TTC549 (cell line): ENCODE results near the gene TTF2.
"Not testable (repeated sequence)": the region's sequence is repeated elsewhere in the genome, so short reads cannot be mapped to it uniquely, and the experiment has no call there.

ENCODE experiments used
- FAIRE-seq: peaks from 2 replicates; lab custom pipeline; 2012; peaks lifted over from hg19 to GRCh38; lab: Jason Lieb, UNC

TTF2 gene

DNA sequence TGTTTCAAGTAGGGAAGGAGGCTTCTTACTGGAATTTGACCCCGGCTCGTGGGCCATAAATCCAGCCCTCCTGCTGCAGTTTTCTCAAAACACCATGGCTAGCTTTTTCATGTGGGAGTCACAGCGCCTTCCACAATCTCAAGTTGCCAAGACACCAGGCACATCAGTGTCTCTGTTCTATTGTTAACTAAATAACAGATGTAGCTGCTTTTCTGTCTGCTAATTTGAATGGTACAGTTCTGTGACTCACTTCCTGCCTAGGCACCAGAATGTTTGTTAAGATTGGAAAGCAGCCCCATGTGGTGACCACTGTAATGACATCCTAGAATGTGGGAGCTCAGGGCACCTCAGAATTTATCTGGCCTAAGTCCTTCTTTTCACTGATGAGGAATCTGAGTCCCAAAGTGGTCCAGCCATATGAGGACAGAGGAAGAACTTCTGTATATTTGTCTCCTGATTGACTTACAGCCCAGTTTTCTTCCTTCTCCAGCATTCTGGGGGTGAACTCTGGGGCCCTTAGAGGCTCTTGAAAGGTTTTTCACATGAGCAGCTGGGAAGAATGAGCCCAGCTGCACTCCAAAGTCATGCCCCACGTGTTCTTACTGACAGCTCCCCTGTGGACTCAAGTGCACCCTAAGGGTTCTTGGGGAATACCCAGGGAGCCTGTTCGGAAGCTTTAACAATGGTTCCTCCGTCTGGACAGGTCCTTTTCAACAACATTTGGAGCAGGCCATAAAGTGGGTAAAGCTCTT, 33.9 kb downstream of the TTF2 start:
- no peak for FAIRE-seq

DNA sequence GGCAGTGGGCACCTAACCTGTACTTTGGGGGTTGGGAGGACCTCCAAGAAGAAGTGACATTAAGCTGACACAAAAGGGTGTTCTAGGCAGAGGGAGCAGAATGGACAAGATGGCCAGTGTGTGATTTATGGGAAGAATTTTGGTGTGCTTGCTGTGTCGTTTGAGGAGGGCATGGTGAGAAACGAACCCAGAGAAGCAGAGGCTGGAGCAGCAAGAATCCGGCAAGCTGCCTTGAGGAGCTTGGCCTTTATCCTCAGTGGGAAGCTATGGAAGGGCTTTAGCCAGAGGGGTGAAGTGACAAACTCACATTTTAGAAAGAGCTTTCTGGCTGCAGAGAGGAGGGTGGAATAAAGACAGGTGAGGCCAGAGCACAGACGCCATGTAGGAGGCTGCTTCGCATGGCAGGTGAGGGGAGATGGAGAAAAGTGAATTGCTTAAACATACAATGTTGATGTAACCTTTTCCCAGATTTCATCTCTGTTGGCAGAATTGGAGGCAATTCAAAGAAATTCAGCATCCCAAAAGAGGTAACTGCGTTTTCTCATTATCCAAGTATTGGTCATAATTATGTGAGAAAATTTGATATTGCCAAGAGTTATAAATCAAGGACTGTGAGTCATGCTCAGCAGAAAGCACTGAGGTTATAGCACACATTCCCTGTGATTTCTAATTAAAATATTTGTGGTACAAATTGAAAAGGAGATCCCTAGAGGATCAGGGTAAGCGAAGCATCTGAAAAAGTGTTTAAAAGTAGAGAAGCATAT, 34.9 kb downstream of the TTF2 start:
- no peak for FAIRE-seq

DNA sequence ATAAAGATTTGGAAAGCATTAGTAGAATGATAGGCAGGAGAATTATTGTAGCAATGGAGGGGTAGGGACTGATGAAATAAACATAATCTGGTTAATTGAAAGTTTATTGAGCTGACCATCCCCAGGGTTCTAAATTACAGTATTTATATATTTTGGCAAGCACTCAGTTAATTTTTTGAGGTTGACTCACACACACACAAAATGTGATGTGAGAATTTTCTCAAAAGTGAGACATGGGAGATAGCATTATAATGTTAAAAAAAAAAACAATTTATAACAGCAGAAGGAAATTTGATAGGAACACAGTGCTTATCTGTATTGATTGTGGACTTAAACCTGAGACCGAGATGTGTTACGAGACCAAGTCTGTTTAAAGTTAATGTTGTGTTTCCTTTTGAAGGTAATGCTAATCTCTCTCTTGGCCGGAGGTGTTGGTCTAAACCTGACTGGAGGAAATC, 36.9 kb downstream of the TTF2 start:
- no peak for FAIRE-seq

GRCh38 chr1:117097443-117097842, 37.3 kb downstream of the TTF2 start:
- FAIRE-seq, result no peak

- FAIRE-seq, result no peak
These were observed 38.3 kb downstream of the TTF2 start for GRCh38 chr1:117098287-117098890.

DNA sequence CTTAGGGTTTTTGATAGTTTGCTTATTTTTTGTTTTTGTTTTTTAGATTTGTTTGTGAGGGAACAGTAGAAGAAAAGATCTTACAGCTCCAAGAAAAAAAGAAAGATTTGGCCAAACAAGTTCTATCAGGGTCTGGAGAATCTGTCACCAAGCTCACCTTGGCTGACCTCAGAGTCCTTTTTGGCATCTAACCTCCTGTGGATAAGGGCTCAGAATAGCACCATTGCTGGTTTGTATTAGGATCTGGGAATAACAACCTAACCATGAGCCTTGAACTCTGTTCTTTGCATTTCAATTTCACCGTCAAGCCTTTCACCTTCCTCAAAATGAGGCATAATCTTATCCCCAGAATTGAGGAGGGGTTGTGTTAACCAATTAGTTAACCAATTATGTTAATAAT, 41.2 kb downstream of the TTF2 start:
- no peak for FAIRE-seq

- FAIRE-seq, result not testable (repeated sequence)
These were observed 41.7 kb downstream of the TTF2 start for GRCh38 chr1:117101858-117102257.

- no peak for FAIRE-seq
These were observed 44.9 kb downstream of the TTF2 start for GRCh38 chr1:117104986-117105385.

DNA sequence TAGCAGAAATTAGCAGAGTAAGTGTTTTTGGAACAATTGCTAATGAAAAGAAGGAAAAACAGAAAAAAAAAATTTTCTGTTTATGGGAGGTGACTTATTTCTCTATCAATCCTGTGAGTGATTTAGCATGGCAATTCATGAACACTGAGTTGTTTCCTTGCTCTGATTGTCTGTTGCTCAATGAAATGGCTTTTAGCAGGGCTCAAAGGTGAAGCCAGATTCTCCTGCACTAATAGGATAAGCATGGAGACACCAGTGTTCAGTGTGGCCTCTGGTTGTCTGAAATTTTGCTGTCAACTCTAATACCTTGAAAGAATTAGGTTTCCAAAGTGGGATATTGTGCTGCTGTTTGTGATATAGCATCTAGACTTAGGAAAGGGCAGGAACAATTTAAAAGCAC, 45.6 kb downstream of the TTF2 start:
- FAIRE-seq, result no peak

DNA sequence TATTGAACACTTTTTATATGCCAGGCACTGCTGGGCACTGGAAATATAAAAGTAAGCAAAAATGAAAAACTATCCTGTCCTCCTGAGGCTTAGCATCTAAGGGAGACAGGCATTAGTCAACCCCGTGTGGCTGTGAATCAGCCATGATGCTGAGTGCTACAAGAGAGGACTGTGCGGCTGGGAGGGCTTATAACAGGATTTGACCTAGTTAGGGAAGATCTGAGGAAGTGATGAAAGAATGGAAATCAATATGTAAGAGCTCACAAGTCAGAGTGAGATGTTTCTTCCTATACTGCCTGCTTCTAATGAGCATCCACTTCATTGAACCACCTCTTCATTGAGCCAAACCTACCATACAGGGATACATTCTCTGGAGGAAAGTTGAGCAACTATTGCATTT, 46.4 kb downstream of the TTF2 start:
- no peak for FAIRE-seq

- FAIRE-seq, result no peak
These were observed 47.2 kb downstream of the TTF2 start for GRCh38 chr1:117107364-117107763.

DNA sequence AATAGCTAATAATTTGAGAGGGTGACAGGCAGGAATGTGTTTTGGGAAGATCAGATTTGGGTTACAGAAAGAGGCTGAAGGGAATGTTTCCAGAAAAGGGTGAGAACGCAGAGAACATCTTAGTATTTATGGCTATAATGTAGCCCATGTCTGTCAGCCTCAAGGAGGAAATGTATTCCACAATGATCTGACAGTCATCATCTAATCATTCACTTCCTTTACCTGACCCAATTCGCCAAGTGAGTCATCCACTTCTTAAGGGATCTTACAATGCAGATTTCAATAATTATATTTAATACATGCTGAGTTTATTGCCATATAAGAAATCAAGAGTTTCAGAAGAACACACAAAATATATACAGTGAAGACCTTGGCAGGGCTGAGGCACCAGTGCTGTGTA, 50.6 kb downstream of the TTF2 start:
- FAIRE-seq, result no peak

GRCh38 chr1:117112047-117112717, 52.1 kb downstream of the TTF2 start:
- FAIRE-seq, result no peak

- no peak for FAIRE-seq
These were observed 53.1 kb downstream of the TTF2 start for GRCh38 chr1:117113199-117113598.

DNA sequence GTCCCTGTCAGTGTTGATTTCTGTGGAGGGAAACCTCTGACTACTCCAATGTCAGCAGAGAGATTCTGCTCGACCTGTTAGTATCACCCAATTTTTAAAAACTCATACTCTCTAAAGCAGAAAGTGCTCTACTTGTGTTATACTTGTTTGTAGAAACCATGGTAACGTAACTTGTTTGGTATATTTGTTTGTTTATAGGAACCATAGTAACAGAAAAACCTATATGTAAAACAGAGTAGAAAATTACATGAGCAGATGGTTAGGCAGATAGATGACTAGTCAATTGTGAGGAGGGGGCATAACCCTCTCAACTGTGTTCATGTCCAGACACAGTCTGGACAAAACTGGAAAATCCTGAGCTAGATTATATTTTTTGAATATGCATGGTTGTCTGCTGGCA, 54.8 kb downstream of the TTF2 start:
- no peak for FAIRE-seq

DNA sequence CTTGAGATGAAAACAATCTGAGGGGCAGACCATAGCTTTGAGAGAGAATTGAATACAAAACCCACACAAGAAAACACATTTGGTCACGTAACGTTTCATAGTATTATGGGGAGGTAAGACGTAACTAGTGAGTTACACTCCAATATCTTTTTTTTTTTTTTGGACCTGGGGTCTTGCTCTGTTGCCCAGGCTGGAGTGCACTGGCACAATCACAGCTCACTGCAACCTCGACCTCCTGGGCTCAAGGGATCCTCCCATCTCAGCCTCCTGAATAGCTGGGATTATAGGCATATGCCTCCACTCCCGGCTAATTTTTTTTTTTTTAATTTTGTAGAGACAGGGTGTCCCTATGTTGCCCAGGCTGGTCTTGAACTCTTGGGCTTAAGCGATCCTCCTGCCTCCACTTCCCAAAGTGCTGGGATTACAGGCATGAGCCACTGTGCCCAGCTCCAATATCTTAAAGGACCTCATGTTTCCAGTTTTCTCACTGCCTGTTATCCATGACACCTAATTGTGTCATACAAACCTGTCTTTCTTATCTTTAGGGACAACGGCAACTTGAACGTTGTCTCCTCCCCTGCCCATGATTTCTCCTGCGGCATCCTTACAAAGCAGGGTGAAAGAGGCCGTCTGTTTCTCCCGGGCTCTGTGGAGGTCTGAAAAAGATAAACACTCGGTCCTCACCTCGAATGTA, 56.1 kb downstream of the TTF2 start:
- no peak for FAIRE-seq

DNA sequence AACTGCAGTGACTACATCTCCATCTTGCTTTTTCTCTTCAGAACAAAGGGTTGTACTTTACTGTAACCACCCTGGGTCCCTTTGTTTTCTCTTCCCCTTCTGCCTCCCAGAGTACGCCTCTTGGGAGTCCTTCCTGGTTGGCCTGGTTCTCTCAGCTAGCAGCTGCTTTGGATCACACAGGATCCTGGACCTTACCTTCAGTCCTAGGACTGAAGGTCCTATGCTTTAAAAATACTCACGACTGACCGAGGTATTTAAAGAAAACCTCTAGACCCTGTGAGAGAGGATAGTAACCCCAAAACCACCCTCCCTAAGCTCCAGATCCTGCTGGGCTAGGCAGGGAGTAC, 56.6 kb downstream of the TTF2 start:
- FAIRE-seq, result no peak

DNA sequence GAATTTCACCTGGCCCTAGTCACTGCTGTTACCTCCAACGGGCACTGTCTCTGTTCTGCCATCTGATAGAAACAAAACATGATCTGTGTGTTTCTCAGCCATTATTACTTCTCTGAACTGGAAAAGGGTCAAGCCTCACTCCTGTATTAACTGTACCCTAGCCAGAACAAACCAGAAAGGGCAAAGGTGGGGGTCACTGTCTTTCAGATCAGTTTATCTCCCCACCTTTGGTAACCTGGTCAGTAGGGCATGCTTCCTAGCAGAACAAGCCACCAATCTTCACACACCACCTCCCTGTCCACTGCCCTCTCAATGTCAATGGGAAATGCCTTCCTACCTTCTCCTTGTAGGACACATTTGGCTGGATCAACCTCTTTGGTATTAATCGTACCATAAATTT, 57.6 kb downstream of the TTF2 start:
- FAIRE-seq, result no peak

GRCh38 chr1:117118137-117118536, 58.0 kb downstream of the TTF2 start:
- no peak for FAIRE-seq

DNA sequence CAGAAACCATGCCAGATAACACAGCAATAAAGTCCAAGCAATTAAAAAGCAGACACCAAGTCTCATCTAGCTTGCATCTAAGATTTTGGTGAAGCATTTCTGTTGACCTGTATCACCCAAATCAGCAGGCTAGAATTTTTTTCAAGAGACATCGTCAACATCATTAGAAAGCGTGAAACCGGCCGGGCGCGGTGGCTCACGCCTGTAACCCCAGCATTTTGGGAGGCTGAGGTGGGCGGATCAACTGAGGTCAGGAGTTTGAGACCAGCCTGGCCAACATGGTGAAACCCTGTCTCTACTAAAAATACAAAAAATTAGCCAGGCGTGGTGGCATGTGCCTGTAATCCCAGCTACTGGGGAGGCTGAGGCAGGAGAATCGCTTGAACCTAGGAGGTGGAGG, 59.0 kb downstream of the TTF2 start:
- FAIRE-seq, result not testable (repeated sequence)

DNA sequence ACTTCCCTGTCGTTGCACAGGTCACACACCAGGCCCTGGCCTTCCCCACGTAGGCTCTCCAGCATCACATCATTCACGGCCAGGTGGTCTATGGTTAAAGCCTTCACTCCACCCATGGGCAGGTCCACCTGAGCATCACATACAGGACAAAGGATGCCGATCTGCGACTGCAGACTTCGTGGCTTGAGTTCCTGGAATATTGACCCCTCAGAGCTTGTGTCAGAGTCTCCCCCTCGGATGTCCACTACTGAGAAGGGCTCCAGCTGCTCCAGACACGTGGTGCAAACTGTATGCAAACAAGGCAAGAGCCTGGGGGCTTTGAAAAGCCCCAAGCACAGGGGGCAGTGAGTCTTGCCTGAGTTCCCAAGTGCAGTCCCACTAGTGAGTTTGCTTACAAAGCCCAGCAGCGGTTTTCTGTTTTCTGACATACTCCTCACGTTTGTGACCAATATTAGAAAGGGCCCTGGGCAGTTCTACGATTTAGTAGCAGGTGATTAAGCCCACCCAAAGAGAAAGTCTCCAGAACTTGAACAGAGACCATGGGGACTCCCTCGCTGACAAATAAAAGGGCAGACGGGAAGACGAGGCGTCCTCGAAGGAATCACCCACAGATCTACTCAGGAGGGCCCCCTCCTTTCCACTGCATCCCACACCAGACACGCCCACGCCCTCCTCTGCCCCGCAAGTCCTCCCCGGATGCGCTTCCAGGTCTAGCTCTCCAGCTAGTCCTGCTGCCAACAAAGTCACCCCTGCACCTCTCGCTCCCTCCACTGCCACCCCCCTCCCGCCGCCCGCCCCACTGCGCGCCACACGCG, 60.9 kb downstream of the TTF2 start:
- no peak for FAIRE-seq
